Adipose tissue (tissue), 3 donors: ENCODE measurements around the gene TFF1. TPM values are rescaled to one million over a fixed set of nuclear protein-coding genes. Genes with fewer than 3 reads are reported as not detected.

ENCODE experiments used
- H3K27ac ChIP-seq: one replicate; pipeline ENCODE4 v1.5.1; 2013; ENCODE audit warnings: low read depth, low read length
- WGBS, 3 donors: extraction: QIAGEN DNeasy Blood & Tissue Kit; methylation state at CpG; one replicate each; pipeline ENCODE4 v1.1.7; 2013; 5-methylcytosine and 5-hydroxymethylcytosine counted together
- polyA plus RNA-seq, 3 donors: library from polyadenylated mRNA; stranded (reverse); fragments of 200-250 nt; gene quantifications; one replicate each; pipeline ENCODE4 v1.2.3, GENCODE V29; 2013
- donor health status: healthy with polysubstance abuse.
- donor health status: Bipolar disorder and iron deficiency.
- donor health status: healthy.

TFF1 gene
- polyA plus RNA-seq, 3 donors, result 2.9 to 931 (median 66.4) TPM

GRCh38 chr21:42386034-42386591 lies 19.8 kb upstream of the TFF1 start:
- no peak overlapping the region for H3K27ac ChIP-seq
- 55 to 92% (median 92%) methylated on average over 11 of the region's 11 CpGs for WGBS, 3 donors

- H3K27ac ChIP-seq, result no peak overlapping the region
- 92 to 96% (median 95%) methylated on average over 5 of the region's 5 CpGs for WGBS, 3 donors
These were observed 19.3 kb upstream of the TFF1 start for GRCh38 chr21:42385619-42386018.

- 73 to 82% (median 81%) methylated on average over 2 of the region's 2 CpGs for WGBS, 3 donors
- H3K27ac ChIP-seq, result no peak overlapping the region
These were observed 18.7 kb upstream of the TFF1 start for GRCh38 chr21:42384989-42385388.

- 79 to 83% (median 81%) methylated on average over 8 of the region's 8 CpGs for WGBS, 3 donors
- no peak overlapping the region for H3K27ac ChIP-seq
These were observed 18.0 kb upstream of the TFF1 start for GRCh38 chr21:42384156-42384945.

- WGBS, 3 donors, result 85 to 94% (median 89%) methylated on average over 6 of the region's 6 CpGs
- no peak overlapping the region for H3K27ac ChIP-seq
These were observed 17.0 kb upstream of the TFF1 start for GRCh38 chr21:42383331-42383730.

- no peak overlapping the region for H3K27ac ChIP-seq
- WGBS, 3 donors, result 95 to 97% (median 95%) methylated on average over 6 of the region's 6 CpGs
These were observed 16.6 kb upstream of the TFF1 start for GRCh38 chr21:42382915-42383314.

GRCh38 chr21:42381347-42381984 lies 15.1 kb upstream of the TFF1 start:
- H3K27ac ChIP-seq, result no peak overlapping the region
- WGBS, 3 donors, result 47 to 68% (median 50%) methylated on average over 1 of the region's 1 CpG

GRCh38 chr21:42379426-42380215 lies 13.3 kb upstream of the TFF1 start:
- 78 to 84% (median 79%) methylated on average over 17 of the region's 17 CpGs for WGBS, 3 donors
- no peak overlapping the region for H3K27ac ChIP-seq

GRCh38 chr21:42378418-42378817 lies 12.1 kb upstream of the TFF1 start:
- WGBS, 3 donors, result 73 to 83% (median 74%) methylated on average over 8 of the region's 8 CpGs
- H3K27ac ChIP-seq, result no peak overlapping the region

GRCh38 chr21:42377951-42378340 lies 11.6 kb upstream of the TFF1 start:
- 89 to 91% (median 91%) methylated on average over 5 of the region's 5 CpGs for WGBS, 3 donors
- H3K27ac ChIP-seq, result no peak overlapping the region

- H3K27ac ChIP-seq, result no peak overlapping the region
- WGBS, 3 donors, result 74 to 81% (median 79%) methylated on average over 24 of the region's 24 CpGs
These were observed 11.0 kb upstream of the TFF1 start for GRCh38 chr21:42377211-42377950.

- no peak overlapping the region for H3K27ac ChIP-seq
- 40 to 85% (median 76%) methylated on average over 31 to 32 of the region's 32 CpGs for WGBS, 3 donors
These were observed 10.1 kb upstream of the TFF1 start for GRCh38 chr21:42376338-42376982.

- H3K27ac ChIP-seq, result no peak overlapping the region
- 63 to 92% (median 81%) methylated on average over 3 of the region's 3 CpGs for WGBS, 3 donors
These were observed 9.6 kb upstream of the TFF1 start for GRCh38 chr21:42375966-42376337.

- 68 to 79% (median 78%) methylated on average over 11 of the region's 11 CpGs for WGBS, 3 donors
- no peak overlapping the region for H3K27ac ChIP-seq
These were observed 9.2 kb upstream of the TFF1 start for GRCh38 chr21:42375506-42375905.

- 27 to 52% (median 38%) methylated on average over 21 to 23 of the region's 23 CpGs for WGBS, 3 donors
- H3K27ac ChIP-seq, result no peak overlapping the region
These were observed 8.6 kb upstream of the TFF1 start for GRCh38 chr21:42374864-42375499.

- 71 to 85% (median 72%) methylated on average over 7 of the region's 7 CpGs for WGBS, 3 donors
These were observed 8.1 kb upstream of the TFF1 start for GRCh38 chr21:42374457-42374856.

GRCh38 chr21:42373908-42374455 lies 7.6 kb upstream of the TFF1 start:
- no peak overlapping the region for H3K27ac ChIP-seq
- WGBS, 3 donors, result 83 to 87% (median 84%) methylated on average over 16 of the region's 16 CpGs

More at GRCh38 chr21:42374457-42374856, 8.1 kb upstream of the TFF1 start:
- no peak overlapping the region for H3K27ac ChIP-seq
